SW 1271 (cell line): Measurements from ENCODE around the gene ITPKB.

Source experiments
- DNase-seq, 2 experiments: peaks; one replicate each; lab custom pipeline; 2025; lab: John Stamatoyannopoulos, UW

The ITPKB gene

DNA sequence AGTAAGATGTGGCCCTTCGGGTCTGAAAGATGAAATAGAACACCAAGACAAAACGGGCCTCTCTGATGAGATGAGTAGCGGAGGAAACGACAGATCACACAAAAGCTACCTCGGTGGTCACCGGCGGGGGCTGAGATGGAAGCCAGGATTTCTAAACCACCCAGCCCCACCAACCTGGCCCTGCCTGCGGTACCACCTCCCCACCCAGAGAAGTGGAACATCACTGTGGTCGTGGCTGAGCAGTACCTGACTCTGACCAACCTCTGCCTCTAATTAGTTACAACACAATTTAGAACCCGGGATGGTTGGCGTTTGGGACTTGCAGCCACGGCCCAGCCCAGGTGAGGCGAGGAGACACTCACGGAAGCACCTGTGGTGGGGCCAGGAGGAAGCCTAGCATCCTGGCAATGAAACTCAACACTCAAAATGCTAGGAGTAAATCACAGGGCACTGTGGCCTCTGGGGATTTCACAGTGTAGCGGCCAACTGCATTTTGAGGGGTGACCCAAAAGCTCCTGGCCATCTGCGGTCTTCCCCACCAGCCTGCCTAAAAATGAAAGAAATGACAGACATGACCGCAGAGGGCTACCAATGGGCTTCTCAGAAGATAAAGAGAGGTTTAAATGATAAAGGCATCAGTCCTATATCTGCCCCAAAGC, 73.4 kb downstream of the ITPKB start:
- no peak for DNase-seq

DNA sequence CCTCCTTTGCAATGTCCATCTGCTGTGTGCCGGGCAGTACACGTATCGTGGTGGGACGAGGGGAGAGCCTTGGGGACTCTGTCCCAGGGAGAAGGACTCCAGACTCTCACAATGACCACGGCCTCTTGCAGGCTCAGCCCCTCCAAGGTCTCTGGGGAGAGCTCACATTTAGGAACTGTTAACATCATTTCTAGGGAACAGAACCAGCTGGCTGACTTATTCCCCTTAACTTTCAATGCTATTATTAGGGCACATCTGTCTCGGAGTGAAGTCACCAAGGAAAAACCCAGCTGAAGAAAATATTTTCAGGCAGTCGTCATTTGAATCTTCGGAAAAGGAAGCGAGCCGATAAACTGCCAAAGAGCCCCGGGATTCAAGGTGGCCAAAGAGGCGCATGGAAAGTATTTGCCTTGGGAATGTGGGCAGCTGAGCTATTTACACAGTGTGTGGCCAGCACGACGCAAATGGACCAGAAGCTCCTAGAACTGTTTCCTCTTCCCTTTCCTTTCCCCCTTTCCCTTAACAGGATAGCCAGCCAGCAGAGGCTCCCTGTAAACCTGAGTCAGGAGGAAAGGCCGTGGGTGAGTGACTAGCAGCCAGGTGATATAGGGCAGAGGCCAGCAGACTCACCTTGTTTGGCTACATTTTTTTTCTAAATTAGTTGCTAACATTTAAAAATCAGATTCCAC, 74.5 kb downstream of the ITPKB start:
- DNase-seq: no peak

DNA sequence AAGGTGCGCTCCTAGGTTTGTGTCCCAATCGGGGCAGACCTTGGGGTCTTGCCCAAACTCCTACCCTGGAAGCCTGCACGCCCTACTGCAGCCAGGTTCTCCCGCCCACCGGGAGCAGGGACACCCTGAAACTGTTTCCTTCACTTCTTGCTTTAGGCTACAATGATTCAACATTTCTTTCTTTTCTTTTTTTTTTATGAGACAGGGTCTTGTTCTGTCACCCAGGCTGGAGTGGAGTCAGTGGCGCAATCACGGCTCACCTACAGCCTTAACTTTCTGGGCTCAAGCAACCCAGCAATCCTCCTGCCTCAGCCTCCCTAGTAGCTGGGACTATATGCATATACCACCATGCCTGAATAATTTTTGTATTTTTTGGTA, 75.8 kb downstream of the ITPKB start:
- DNase-seq: no peak

DNA sequence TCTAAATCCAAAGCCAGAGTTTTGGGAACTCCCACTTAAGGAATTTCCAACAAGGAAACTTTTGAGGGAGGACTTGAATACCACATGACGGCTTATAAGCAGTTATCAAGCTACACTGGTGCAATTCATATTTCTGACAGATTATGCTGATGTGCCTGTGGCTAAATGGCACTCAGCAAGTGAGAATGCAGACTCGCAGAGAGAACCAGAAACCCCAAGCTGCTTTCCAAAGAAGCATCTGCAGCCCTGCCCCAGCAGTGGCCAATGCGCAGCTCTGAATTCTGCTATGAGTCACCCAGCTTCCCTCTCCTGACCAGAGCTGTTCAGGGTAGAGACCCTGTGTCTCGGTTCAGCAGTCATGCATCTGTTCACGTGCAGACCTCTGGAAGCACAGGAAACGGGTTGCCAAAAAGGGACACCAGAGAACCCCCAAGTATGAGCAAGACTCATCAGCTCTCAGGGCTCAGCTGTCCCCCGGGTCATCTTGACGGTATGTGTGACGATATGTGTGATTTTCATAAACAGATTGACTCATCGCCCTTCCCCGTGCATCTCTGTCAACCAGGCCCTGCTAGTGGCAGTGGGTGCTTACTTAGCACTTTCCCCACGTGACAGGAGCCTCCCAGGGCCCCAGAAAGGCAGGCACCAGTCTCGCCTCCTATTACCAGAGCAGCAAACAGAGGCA, 76.3 kb downstream of the ITPKB start:
- DNase-seq: no peak

DNA sequence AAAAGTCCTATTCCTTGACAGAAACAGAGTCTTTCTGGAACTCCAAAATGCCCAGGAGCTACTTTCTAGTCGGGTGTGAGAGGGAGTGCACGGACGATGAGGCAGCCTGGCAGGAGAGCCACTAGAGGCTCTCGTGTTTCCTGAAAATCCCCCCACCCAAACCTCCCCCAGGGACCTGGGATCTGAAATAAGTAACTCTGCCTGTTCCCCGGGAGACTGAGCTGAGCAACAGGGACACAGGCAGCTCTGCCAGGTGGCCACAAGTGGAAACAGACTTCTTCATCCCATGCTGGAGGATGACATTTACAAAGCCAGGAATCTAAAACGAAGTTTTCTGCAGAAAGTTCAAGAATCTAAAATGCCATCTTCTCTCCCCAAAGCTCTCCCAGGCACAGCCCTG, 77.1 kb downstream of the ITPKB start:
- DNase-seq: no peak

DNA sequence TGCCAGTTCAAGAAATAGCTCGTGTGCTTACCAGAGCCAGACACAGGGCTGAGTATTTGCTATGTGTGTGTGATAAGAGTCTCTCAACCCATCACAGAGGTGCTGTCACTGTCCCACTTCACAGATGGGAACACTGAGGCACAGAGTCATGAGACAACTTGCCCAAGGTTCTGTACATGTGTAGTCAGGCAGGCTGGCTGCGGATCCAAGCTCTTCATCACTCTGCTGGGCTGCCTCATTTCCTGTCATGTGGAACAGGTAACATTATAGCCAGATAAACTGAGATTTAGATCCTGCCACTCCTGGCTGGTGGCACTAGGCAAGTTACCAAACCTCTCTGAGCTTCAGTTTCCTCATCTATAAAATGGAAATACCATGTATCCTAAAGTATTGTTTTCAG, 77.8 kb downstream of the ITPKB start:
- no peak for DNase-seq

DNA sequence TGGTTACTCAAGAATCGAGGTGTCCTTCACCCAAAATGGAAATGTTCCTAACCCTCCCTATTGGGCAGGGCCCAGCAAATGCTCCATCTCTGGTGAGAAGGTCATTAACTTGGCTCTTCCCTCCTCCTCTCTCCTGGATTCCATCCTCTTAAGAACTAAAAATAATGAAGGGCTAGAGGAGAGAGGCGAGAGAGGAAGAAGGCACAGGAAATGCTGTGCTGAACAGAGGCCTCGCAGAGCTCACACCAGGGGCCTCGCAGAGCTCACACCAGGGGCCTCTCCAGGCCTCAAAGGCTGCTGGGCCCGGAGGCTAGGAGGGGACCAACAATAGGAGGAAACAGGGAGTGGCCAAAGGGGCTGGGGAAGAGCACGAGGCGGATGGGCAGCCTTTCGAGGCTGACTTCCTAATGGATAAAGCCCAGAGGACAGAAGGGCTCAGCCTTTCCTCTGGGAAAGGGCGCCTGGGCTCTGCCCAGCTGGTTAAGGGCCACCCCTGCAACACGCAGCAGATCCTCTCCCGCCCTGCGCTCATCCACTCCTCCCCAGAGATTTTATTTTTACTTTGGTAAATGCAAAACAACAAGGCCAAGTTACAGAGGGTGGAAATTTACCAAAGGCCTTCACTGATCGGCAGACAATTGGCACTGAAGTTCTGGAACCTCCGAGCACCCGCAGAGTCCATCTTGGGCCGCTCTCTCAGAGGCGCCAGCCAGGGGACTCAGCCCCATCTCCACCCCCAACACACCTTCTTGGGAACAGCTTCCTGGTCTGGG, 78.5 kb downstream of the ITPKB start:
- no peak for DNase-seq

DNA sequence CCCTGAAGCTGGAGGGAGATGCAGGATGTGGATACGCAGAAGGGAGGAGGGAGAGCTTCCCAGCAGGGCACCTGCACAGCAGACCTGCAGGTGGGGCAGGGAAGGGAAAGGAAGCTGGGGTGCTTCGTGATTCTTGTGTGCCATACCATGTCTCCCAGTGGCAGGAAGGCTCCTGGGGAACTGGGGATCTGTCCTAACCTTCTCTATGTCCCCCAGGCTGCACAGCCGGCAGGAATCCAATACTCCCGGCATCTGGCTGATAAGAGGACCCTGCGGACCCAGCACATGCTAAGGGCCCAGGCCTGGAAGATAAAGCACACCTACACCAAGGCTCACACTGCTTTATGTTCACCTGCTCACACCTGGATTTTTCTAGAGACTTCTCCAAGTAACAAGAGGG, 79.4 kb downstream of the ITPKB start:
- no peak for DNase-seq

DNA sequence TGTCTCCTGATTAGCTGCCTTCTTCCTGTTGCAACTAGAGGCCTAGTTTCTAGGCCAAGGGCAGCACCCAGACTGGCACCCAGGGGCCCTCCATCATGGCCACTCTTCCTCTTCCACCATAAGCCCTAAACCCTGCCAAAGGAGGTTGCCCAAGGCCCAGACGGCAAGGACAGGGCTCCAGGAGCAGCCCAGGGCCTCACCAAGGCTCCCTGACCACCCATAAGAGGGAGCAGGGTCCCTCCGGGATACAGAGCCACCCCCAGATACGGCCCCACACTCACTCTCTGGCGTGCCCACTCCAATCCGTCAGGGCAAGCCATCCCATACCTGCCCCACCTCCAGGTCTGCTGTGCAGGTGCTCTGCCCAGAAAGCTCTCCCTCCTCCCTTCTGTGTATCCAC, 79.9 kb downstream of the ITPKB start:
- DNase-seq: no peak

DNA sequence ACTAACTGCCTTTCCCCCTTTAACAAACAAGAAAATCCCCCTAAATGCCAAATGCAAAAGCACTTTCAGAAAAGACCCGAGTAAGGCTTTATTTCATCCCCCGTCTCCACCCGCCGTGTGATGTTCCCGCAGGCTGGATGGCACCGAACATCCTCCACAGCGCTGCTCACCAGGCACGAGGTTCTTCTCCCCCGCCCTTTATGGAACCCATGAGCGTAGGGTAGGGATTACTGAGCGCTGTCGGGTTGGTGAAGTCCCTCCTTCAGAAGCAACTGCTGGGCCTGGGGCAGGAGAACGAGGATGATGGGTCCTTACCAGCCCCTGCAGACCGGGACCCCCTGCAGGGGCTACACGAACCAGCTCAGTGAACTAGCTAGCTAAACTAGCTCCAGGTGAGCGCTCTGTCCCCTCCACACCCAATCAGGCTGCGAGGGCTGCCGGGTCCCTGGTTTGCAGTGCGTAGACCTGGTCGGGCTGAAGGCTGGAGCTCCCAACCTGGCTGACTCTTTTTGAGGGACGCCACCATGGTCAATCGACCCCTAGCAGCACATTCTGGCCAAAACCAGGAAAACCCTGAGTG, 80.4 kb downstream of the ITPKB start:
- DNase-seq: no peak

DNA sequence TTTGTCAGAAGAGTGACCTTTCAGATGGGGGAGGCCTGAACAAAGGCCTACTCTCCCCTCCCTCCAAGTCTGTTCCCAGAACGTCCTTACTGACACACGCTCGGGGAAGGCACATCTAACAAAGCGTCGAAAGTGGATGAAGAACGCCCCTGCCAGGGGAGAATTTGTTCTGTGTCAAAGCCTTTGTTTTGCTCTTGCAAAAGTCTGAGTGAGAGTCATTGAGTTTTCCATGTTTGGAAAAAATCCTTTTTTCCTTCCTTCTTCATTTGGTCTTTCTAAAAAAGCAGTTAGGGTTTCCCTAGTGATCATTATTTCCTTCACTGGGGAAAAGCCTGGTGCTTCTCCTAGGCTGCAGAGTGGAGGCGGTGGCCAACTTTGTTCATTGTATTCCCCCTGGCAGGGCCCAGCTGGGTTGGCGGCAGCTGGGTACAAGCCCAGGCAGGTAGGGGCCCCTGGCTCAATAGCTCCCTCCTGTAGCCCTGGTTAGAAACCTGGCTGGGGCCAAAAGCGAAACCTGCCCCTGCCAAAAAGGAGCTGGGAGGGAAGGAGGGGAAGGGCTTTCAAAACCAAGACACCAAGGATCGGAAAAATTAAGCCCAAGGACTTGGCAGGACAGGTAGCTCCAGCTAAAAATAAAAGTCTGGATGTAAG, 81.1 kb downstream of the ITPKB start:
- DNase-seq: no peak

DNA sequence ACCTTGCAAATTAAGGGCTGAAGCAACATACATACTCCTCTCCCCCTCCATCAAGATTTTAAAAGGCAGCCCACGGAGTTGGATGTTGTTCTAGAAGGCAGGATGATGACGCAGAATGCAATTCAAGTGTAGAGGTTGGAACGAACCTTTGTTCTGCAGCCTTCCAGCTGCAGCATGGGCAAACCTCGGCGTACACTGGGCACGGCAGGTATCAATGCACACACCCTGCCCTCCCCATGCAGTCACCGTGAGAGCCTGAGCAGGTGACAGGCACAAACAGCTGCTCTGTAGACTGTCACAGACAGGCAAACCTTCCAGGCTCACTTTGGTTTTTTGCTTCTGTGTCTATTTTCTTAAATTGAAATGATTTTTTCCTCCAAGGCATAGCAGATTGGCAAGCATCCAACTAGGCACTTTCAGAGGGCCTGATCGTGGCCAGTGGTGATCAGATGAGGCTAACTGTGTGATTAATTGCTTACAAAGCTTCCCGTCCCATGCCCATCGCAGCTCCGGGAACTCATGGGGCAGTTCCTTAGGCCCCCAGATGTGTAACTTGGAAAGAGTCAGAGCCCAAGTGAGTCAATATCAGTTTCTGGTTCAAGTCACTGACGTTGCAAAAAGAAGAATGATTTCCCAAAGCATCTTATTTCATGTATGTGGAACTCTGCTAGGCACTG, 82.3 kb downstream of the ITPKB start:
- DNase-seq: no peak

DNA sequence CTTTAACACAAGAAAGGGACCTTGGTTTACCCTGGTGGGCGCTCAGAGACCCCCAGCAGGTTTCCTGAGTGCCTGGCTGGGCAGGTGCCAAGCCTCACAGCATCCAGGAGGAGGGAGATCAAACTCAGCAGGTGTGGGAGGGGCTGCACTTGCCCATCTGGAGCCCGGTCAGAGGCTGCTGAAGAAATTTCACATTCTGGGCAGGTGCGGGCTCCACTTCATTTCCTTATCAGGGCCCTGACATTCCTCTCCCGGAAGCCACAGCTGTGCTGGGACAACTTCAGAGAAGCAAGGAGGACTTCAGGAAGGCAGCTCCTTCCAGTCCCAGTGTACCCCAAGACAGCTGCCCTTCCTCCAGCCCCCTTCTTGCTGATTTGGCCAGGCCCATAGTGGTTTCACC, 82.9 kb downstream of the ITPKB start:
- no peak for DNase-seq

DNA sequence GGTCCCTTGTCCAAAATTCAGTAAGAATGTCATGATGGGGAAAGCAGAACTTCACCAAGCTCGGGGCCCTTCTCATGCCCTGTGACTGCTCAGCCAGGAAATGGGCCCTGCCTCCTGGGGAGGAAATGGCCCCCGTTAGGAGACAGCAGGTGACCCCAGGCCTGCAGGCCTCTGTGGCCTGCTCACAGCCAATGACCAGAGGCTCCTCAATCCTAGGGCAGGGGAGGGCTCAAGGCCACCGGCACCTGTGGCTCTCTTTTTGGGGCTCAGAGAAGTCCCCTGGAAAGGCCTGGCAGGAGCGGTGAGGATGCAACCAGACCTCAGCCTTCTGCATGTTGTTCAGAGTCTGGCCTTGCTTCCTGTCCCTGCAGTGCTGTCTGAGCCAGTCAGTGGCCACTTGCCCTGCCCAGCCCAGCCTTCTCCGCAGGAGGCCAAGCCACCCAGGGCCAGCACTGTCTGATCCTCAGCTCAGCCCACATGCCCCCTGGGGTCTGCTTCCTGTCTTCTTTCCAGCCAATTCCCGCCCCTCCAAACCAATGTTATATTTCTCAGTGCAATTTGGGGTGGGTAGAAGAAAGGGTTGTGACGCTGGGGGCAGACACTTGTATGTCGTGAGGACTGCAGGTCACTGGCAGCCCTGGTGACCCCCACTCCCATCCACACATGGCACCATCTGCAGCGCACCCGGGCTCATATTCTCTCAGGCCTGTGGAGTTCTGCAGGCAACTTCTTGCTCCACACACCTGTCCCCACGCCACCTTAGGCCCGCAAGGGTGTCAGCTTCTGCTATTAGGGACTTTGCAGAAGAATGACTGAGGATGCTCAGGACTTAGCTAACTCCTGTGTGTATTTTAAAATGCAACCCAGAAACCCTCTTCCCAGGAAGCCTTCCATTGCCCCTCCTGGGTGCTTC, 83.6 kb downstream of the ITPKB start:
- no peak for DNase-seq

DNA sequence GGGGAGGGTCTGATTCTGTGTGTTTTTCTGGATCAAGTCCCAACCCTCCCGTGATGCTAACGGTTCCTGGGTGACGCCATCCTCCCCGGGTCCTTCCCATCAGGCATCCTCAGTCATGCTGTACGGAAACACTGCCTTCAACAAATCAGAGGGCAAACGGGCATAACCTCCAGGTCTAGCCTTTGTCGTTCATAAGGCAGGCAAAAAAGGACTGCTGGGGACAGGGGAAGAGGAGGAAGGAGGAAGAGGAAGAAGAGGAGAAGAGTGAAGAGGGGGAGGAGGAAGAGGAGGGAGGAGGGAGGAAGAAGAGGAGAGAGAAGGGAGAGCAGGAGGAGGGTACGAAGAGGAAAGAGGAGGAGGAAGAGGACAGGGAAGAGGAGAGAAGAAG, 84.4 kb downstream of the ITPKB start:
- no peak for DNase-seq

DNA sequence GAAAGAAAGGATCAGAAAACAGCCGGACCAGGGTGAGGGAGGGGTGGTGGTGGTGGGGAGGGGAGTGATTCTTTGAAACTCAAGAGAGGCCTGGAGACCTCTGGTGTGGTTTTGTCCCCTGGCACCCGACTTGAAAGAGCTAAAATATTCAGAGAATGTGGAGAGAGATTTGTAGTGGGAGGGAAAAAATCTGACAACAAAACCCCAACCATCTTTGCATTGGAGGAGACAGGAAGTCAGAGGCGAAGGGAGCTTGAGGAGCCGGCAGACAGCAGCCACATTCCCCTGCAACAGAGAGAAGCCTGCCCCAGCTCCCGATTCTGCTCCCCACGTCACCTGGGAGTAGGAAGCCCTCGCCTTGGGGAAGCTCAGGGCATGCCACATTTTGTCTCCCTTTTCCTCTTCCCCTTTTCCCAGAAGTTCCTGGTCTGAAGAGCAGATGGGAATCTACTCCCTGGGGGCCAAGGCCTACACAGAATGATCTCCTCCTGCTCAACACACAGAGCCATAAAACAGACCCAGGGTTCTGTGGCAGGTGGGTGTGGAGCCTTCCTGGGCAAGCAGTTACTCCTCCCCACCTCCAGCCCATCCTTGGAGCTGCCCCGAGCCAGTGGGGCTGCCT, 84.9 kb downstream of the ITPKB start:
- DNase-seq: no peak

DNA sequence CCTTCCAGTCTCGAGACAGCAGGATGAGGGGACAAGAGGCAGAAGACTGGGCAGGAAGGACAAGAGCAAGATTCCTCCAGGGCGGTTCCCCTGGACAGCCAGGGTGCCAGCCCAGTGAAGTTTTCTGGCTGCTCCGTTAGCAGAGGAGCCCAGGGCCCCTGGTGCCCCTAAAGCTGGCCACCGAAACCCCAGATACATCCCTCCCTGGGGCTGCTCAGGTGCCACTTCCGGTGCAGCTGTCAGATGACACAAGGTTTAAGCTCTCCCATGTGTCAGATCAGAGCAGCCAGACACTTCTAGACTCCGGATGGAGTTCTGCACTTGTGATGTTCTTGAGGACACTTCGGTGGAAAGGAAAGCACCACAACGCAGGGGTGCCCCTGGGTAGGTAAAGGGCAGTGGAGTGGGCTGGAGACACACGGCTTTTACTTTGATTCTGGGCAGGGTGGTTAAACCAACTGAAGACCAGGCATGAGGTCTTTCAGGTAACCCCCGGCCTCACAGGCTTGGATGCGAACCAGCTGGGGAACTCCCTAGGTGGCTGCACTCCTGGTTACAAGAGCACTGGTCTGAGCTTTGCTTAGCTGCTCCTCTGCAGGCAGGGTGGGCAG, 85.7 kb downstream of the ITPKB start:
- no peak for DNase-seq

DNA sequence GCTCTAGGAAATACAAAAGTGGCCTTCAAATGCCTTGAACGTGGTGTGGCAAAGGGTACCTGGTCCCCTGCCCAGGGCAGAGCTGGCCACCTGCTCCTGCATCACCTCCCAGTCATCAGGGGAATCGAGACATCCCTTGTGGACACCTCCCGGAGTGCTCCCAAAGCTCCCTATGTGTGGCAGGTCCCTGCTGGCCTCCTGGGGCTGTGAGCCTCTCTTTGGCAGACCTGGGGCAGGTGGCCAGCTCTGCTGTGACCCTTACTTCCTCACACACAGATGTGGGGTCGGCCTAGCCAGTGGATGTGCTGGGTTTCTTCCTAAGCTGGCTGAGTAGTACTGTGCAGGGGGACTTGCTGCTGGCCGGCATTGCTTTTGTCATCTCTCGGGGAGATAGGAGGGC, 86.5 kb downstream of the ITPKB start:
- no peak for DNase-seq

DNA sequence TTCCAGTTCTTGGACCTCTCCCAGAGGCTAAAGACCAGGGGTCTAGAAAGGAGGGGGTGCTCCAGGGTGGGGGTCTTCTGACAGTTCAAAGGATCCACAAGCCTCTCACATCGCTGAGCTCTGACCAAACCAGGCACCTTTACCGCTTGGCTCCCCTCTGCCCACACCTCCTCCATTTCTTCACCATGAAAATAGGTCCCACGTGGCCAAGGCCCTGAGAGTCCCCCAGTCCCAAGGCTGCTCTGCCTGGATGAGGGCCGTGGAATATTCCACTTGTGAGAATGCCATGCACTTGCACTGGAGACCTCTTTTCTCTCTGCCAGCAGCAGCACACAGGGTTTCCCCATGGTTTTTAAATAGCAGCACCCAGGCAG, 87.4 kb downstream of the ITPKB start:
- no peak for DNase-seq
